K562 (cell line): ENCODE results near the gene RTBDN. TPM values are rescaled to one million over a fixed set of nuclear protein-coding genes. Genes with fewer than 3 reads are reported as not detected.
A peak's percentile ranks its signal among the peaks of the same experiment; 100 is the strongest.

Source experiments
- ATF7 ChIP-seq: fragments of 450-650 bp; IDR thresholded peaks from 2 replicates; pipeline ENCODE4 v1.7.1; 2014; ENCODE audit warnings: mild to moderate bottlenecking, moderate library complexity
- CGGBP1 ChIP-seq: fragments of 250-450 bp; sonication (Bioruptor Pico); IDR thresholded peaks from 2 replicates; pipeline ENCODE4 v1.9.0; 2021; ENCODE audit warnings: mild to moderate bottlenecking
- CXXC5 ChIP-seq: fragments of 250-450 bp; sonication (Bioruptor Pico); IDR thresholded peaks from 2 replicates; pipeline ENCODE4 v1.8.0; 2022; ENCODE audit warnings: inconsistent platforms, mild to moderate bottlenecking, moderate library complexity
- E2F6 ChIP-seq, 2 experiments: IDR thresholded peaks; 2 replicates each; pipeline ENCODE4 v1.6.1; 2011; ENCODE audit warnings: borderline replicate concordance in 1 of 2, control low read depth in 1 of 2, low read depth in 1 of 2, low read length in 1 of 2, mild to moderate bottlenecking in 1 of 2, mixed read lengths in 1 of 2, moderate library complexity in 1 of 2; ENCODE audit not compliant: insufficient read depth in 1 of 2, insufficient read length in 1 of 2, poor library complexity in 1 of 2, severe bottlenecking in 1 of 2; ENCODE audit errors: extremely low read depth in 1 of 2
- ETV1 ChIP-seq: fragments of 450-650 bp; conservative IDR thresholded peaks from 2 replicates; pipeline ENCODE4 v1.6.1; 2016; ENCODE audit warnings: missing genetic modification characterization, control low read depth, low read depth, missing compliant biosample characterization
- GTF2E2 ChIP-seq: fragments of 200-800 bp; sonication (Bioruptor generic); IDR thresholded peaks from 2 replicates; pipeline ENCODE4 v1.6.1; 2016; ENCODE audit warnings: missing genetic modification characterization, missing compliant biosample characterization
- HCFC1 ChIP-seq: IDR thresholded peaks from 2 replicates; pipeline ENCODE4 v1.6.1; 2012; ENCODE audit warnings: low read depth, low read length, improper control_type of control experiment
- L3MBTL2 ChIP-seq: fragments of 450-650 bp; IDR thresholded peaks from 2 replicates; pipeline ENCODE4 v1.6.1; 2016; ENCODE audit warnings: mild to moderate bottlenecking, moderate library complexity
- LCOR ChIP-seq: sonication (generic); formaldehyde crosslinking; IDR thresholded peaks from 2 replicates; pipeline ENCODE4 v1.8.0; 2022; ENCODE audit warnings: mild to moderate bottlenecking, missing genetic modification reagents
- MEF2A ChIP-seq: IDR thresholded peaks from 2 replicates; pipeline ENCODE4 v1.6.1; 2011; ENCODE audit warnings: low read depth, mild to moderate bottlenecking, low read length, moderate library complexity; ENCODE audit not compliant: control insufficient read depth
- PCBP1 ChIP-seq: fragments of 200-400 bp; formaldehyde crosslinking; IDR thresholded peaks from 2 replicates; pipeline ENCODE4 v1.6.1; 2018; ENCODE audit warnings: mild to moderate bottlenecking, low read depth, low read length; ENCODE audit not compliant: poor library complexity, severe bottlenecking
- PML ChIP-seq: IDR thresholded peaks from 2 replicates; pipeline ENCODE4 v1.6.1; 2012; ENCODE audit warnings: low read length, inconsistent platforms
- RAD51 ChIP-seq: fragments of 450-650 bp; IDR thresholded peaks from 2 replicates; pipeline ENCODE4 v1.7.1; 2016; ENCODE audit warnings: low read depth, mild to moderate bottlenecking, borderline replicate concordance
- RBM22 ChIP-seq: fragments of 200-400 bp; formaldehyde crosslinking; IDR thresholded peaks from 2 replicates; pipeline ENCODE4 v1.6.1; 2018; ENCODE audit warnings: low read length, low read depth; ENCODE audit not compliant: poor library complexity, severe bottlenecking
- SAP30 ChIP-seq: fragments of 200-600 bp; sonication (generic); IDR thresholded peaks from 2 replicates; pipeline ENCODE4 v1.6.1; 2012; ENCODE audit warnings: borderline replicate concordance, low read depth, mild to moderate bottlenecking, moderate library complexity, low read length, control low read depth, inconsistent platforms; ENCODE audit not compliant: insufficient read depth, poor library complexity, severe bottlenecking
- SMARCA4 ChIP-seq: fragments of 450-650 bp; IDR thresholded peaks from 2 replicates; pipeline ENCODE4 v1.6.1; 2016
- TAF15 ChIP-seq: fragments of 200-400 bp; formaldehyde crosslinking; IDR thresholded peaks from 2 replicates; pipeline ENCODE4 v1.6.1; 2017; ENCODE audit warnings: mild to moderate bottlenecking, low read depth, low read length, moderate library complexity
- UBTF ChIP-seq, 2 experiments: IDR thresholded peaks; 2 replicates each; pipeline ENCODE4 v1.6.1; 2012; ENCODE audit warnings: improper control_type of control experiment in 2 of 2, low read depth in 2 of 2, low read length in 2 of 2, borderline replicate concordance in 1 of 2
- ZBED1 ChIP-seq: IDR thresholded peaks from 2 replicates; pipeline ENCODE4 v1.6.1; 2014
- polyA plus RNA-seq, 8 experiments: library from polyadenylated mRNA; depleted of rRNA in 4 of 8; stranded (reverse) in 5 of 8; unstranded in 3 of 8; fragments of >200 nt; fragmentation: Nextera tagmentation in 2 of 8; fragmentation: Illumina TruSeq in 1 of 8; extraction: Ambion mirVana in 2 of 8; extraction: Trizol in 1 of 8; gene quantifications; 2 replicates each; pipeline versions ENCODE4 v1.2.1 to v1.2.3, GENCODE V29; 2011 to 2014; ENCODE audit warnings: inconsistent platforms in 1 of 8, missing spikeins in 1 of 8
- total RNA-seq, 7 experiments: library from RNA; depleted of rRNA in 6 of 7; stranded (reverse); fragments of >200 nt in 6 of 7; fragmentation: Illumina TruSeq in 2 of 7; extraction: Trizol in 2 of 7; gene quantifications; 2 replicates each; pipeline versions ENCODE4 v1.2.1 to v1.2.3, GENCODE V29; 2011 to 2021; ENCODE audit warnings: low replicate concordance in 1 of 7
- TF ChIP-seq, protein P1 (sequence below): fragments of 450-650 bp; formaldehyde crosslinking; IDR thresholded peaks from 2 replicates; pipeline ENCODE4 v1.4.0; 2020; ENCODE audit warnings: mild to moderate bottlenecking, moderate library complexity
- TF ChIP-seq, protein P2 (sequence below): sonication (generic); formaldehyde crosslinking; IDR thresholded peaks from 2 replicates; pipeline ENCODE4 v1.9.0; 2022; ENCODE audit warnings: mild to moderate bottlenecking, missing genetic modification reagents

Gene RTBDN
- total and polyA plus RNA-seq, 9 of the 15 experiments (the other 6 are each of a cell fraction or from before 2014, with no cell fraction given): 0.20 to 2.3 (median 0.72) TPM; not detected in 1

GRCh38 chr19:12779162-12779993 is 55.0 kb downstream of the RTBDN start (continued):
- TF ChIP-seq TAF15 (no peak), ATF7 (peak; percentile 36; the same call in 1 of the 2 replicates), PCBP1 (no peak), SMARCA4 (no peak), LCOR (CRISPR knock-in tag) (no peak), GTF2E2 (tag) (no peak), CXXC5 (CRISPR knock-in tag) (no peak), PML (no peak), L3MBTL2 (peak; percentile 30; the same call in 1 of the 2 replicates), ETV1 (tag) (no peak), MEF2A (no peak), UBTF (IDR thresholded peaks at IDR 0.05; ENCODE audit: borderline replicate concordance in 1 of 2, low read depth in 2 of 2, low read length in 2 of 2) (no peak), RAD51 (no peak), RBM22 (no peak), E2F6 (IDR thresholded peaks at IDR 0.05; ENCODE audit: borderline replicate concordance in 1 of 2, extremely low read depth in 1 of 2, insufficient read depth in 1 of 2, insufficient read length in 1 of 2, low read depth in 1 of 2, low read length in 1 of 2, poor library complexity in 1 of 2, severe bottlenecking in 1 of 2) (peak in 1 of 2 experiments; percentile 2), SAP30 (peak; percentile 28), ZBED1 (no peak), CGGBP1 (CRISPR knock-in tag) (no peak), HCFC1 (no peak)
- TF ChIP-seq, protein P1, sequence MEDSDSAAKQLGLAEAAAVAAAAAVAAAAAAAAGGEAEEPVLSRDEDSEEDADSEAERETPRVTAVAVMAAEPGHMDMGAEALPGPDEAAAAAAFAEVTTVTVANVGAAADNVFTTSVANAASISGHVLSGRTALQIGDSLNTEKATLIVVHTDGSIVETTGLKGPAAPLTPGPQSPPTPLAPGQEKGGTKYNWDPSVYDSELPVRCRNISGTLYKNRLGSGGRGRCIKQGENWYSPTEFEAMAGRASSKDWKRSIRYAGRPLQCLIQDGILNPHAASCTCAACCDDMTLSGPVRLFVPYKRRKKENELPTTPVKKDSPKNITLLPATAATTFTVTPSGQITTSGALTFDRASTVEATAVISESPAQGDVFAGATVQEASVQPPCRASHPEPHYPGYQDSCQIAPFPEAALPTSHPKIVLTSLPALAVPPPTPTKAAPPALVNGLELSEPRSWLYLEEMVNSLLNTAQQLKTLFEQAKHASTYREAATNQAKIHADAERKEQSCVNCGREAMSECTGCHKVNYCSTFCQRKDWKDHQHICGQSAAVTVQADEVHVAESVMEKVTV (CRISPR knock-in tag): no peak
- TF ChIP-seq, protein P2, sequence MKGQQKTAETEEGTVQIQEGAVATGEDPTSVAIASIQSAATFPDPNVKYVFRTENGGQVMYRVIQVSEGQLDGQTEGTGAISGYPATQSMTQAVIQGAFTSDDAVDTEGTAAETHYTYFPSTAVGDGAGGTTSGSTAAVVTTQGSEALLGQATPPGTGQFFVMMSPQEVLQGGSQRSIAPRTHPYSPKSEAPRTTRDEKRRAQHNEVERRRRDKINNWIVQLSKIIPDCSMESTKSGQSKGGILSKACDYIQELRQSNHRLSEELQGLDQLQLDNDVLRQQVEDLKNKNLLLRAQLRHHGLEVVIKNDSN (CRISPR knock-in tag): no peak
